ENCODE results near the gene ELOB. TPM values are rescaled to one million over a fixed set of nuclear protein-coding genes. Genes with fewer than 3 reads are reported as not detected.

The ELOB gene
- total and polyA plus RNA-seq, 10 of the 15 experiments (the other 5 are each of a cell fraction or from before 2014, with no cell fraction given) = 86.9 to 823 (median 263) TPM

GRCh38 chr16:2819179-2819938, 42.3 kb upstream of the ELOB start:
- peaks cover 0 to 1% of the 10 kb centered on the region in 2 experiments; a peak in 1 of 4 replicates for H3K27me3 ChIP-seq (replicated peaks in 1 of 2; ENCODE audit: control insufficient read depth in 2 of 2, insufficient read depth in 2 of 2, low read length in 1 of 2)
- H3K36me3 ChIP-seq (ENCODE audit: control insufficient read depth in 2 of 2, insufficient read depth in 2 of 2, low read length in 1 of 2) = no peaks in the 10 kb centered on the region
- H3K4me2 ChIP-seq (ENCODE audit: control insufficient read depth, insufficient read depth) = no peak overlapping the region
- ChIA-PET POLR2A (no interaction called here), RAD21 (ENCODE audit: unreplicated experiment) (no interaction called here), CTCF (no interaction called here), SMC1A (ENCODE audit: uncharacterized antibody, unreplicated experiment) (no interaction called here)
- peaks cover 7% of the 10 kb centered on the region for H3K79me2 ChIP-seq (ENCODE audit: control insufficient read depth, insufficient read depth, low read length)
- intact Hi-C loops (cut with micrococcal nuclease; ENCODE audit: unreplicated experiment) = no loop called here
- no peak for TF ChIP-seq RUNX3 (IDR thresholded peaks at IDR 0.05; ENCODE audit: low read length)
- TF ChIP-seq CHD1 (IDR thresholded peaks at IDR 0.05; ENCODE audit: low read depth, low read length) = no peak
- no peak for TF ChIP-seq PML (IDR thresholded peaks at IDR 0.05; ENCODE audit: low read length)
- no peak for TF ChIP-seq DPF2 (IDR thresholded peaks at IDR 0.05)
- no peak for TF ChIP-seq SUZ12 (IDR thresholded peaks at IDR 0.05; ENCODE audit: unreplicated experiment)
- TF ChIP-seq YY1 (IDR thresholded peaks at IDR 0.05; ENCODE audit: low read depth, low read length) = no peak
- no peak for TF ChIP-seq BCL11A (IDR thresholded peaks at IDR 0.05; ENCODE audit: low read depth, low read length)
- no peaks in the 10 kb centered on the region for H3K4me1 ChIP-seq (ENCODE audit: control insufficient read depth, insufficient read depth, low read length)
- FAIRE-seq (no peak), DNase-seq (ENCODE audit: low read depth, low spot score) (no peak), ATAC-seq (no peak)
- no peak overlapping the region for H2AFZ ChIP-seq (ENCODE audit: control insufficient read depth, low read depth, low read length)
- BruUV-seq (replicated peaks) = no TSS peak
- no peaks in the 10 kb centered on the region for H3K9me3 ChIP-seq (replicated peaks; ENCODE audit: control insufficient read depth, insufficient read depth, low read length)
- H3K4me3 ChIP-seq = no peak overlapping the region
- WGBS (ENCODE audit: insufficient coverage, insufficient replicate concordance, low lambda C conversion rate, missing lambda C conversion rate) = 60% methylated on average over 18 of the region's 18 CpGs
- no peaks in the 10 kb centered on the region for H4K20me1 ChIP-seq (ENCODE audit: control insufficient read depth, insufficient read depth)
- in situ Hi-C loops (cut with MboI) = no loop called here
- no peak overlapping the region for H3K27ac ChIP-seq (ENCODE audit: control insufficient read depth, insufficient read depth)
- no peak overlapping the region for H3K9ac ChIP-seq (ENCODE audit: control insufficient read depth, insufficient read depth, low read length)

DNA sequence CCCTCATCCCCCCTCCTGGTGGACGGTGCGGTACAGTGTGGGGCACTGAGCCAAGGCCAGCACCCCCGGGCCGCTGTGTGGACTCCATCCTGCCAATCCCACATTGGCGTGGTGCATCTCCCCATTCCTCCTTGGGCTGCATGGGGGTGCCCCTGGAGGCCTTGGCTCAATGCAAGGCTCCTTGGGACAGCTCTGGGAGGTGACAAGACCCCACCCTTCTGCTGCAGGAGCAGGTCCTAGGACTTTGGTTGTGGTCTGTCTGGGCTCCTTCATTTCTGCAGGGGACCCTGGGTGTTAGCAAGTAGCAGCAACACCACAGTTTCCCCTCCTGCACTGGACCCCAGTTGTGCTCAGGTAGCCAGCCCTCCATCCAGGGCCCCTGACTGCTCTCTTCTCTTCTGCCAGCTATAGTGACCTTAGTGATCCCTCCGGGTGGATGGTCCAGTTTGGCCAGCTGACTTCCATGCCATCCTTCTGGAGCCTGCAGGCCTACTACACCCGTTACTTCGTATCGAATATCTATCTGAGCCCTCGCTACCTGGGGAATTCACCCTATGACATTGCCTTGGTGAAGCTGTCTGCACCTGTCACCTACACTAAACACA, 41.3 kb upstream of the ELOB start:
- H2AFZ ChIP-seq (ENCODE audit: control insufficient read depth, low read depth, low read length) = no peak overlapping the region
- H4K20me1 ChIP-seq (ENCODE audit: control insufficient read depth, insufficient read depth) = no peaks in the 10 kb centered on the region
- no peak overlapping the region for H3K27ac ChIP-seq (ENCODE audit: control insufficient read depth, insufficient read depth)
- DNase-seq (ENCODE audit: low read depth, low spot score) (no peak), FAIRE-seq (no peak), ATAC-seq (no peak)
- RAD21 ChIA-PET (ENCODE audit: unreplicated experiment) = no interaction called here
- H3K4me1 ChIP-seq (ENCODE audit: control insufficient read depth, insufficient read depth, low read length) = no peaks in the 10 kb centered on the region
- no peaks in the 10 kb centered on the region for H3K36me3 ChIP-seq (ENCODE audit: control insufficient read depth in 2 of 2, insufficient read depth in 2 of 2, low read length in 1 of 2)
- WGBS (ENCODE audit: insufficient coverage, insufficient replicate concordance, low lambda C conversion rate, missing lambda C conversion rate) = 71% methylated on average over 10 of the region's 10 CpGs
- H3K9me3 ChIP-seq (replicated peaks; ENCODE audit: control insufficient read depth, insufficient read depth, low read length) = no peaks in the 10 kb centered on the region
- no TSS peak for BruUV-seq (replicated peaks)
- CTCF ChIA-PET = no interaction called here
- POLR2A ChIA-PET = no interaction called here
- no peak overlapping the region for H3K4me2 ChIP-seq (ENCODE audit: control insufficient read depth, insufficient read depth)
- no peak overlapping the region; the same call in 1 of the 2 replicates for H3K4me3 ChIP-seq
- SMC1A ChIA-PET (ENCODE audit: uncharacterized antibody, unreplicated experiment) = no interaction called here
- intact Hi-C loops (cut with micrococcal nuclease; ENCODE audit: unreplicated experiment) (no loop called here), in situ Hi-C loops (cut with MboI) (no loop called here)
- peaks cover 7% of the 10 kb centered on the region for H3K79me2 ChIP-seq (ENCODE audit: control insufficient read depth, insufficient read depth, low read length)
- H3K9ac ChIP-seq (ENCODE audit: control insufficient read depth, insufficient read depth, low read length) = no peak overlapping the region
- H3K27me3 ChIP-seq (replicated peaks in 1 of 2; ENCODE audit: control insufficient read depth in 2 of 2, insufficient read depth in 2 of 2, low read length in 1 of 2) = peaks cover 0 to 1% of the 10 kb centered on the region in 2 experiments; a peak in 1 of 4 replicates
- TF ChIP-seq CBFB (IDR thresholded peaks at IDR 0.05; ENCODE audit: low read depth) (no peak), BRCA1 (IDR thresholded peaks at IDR 0.05; ENCODE audit: low read depth, low read length) (no peak), EED (IDR thresholded peaks at IDR 0.05; ENCODE audit: low read depth) (no peak), NFYA (IDR thresholded peaks at IDR 0.05; ENCODE audit: borderline replicate concordance, low read depth, low read length) (no peak), DPF2 (IDR thresholded peaks at IDR 0.05) (no peak), MAX (IDR thresholded peaks at IDR 0.05; ENCODE audit: low read depth, low read length) (no peak), STAT3 (IDR thresholded peaks at IDR 0.05; ENCODE audit: low read depth, low read length) (no peak), LARP7 (IDR thresholded peaks at IDR 0.05) (no peak), MXI1 (IDR thresholded peaks at IDR 0.05; ENCODE audit: low read depth, low read length) (no peak)
- TF ChIP-seq, protein P1, sequence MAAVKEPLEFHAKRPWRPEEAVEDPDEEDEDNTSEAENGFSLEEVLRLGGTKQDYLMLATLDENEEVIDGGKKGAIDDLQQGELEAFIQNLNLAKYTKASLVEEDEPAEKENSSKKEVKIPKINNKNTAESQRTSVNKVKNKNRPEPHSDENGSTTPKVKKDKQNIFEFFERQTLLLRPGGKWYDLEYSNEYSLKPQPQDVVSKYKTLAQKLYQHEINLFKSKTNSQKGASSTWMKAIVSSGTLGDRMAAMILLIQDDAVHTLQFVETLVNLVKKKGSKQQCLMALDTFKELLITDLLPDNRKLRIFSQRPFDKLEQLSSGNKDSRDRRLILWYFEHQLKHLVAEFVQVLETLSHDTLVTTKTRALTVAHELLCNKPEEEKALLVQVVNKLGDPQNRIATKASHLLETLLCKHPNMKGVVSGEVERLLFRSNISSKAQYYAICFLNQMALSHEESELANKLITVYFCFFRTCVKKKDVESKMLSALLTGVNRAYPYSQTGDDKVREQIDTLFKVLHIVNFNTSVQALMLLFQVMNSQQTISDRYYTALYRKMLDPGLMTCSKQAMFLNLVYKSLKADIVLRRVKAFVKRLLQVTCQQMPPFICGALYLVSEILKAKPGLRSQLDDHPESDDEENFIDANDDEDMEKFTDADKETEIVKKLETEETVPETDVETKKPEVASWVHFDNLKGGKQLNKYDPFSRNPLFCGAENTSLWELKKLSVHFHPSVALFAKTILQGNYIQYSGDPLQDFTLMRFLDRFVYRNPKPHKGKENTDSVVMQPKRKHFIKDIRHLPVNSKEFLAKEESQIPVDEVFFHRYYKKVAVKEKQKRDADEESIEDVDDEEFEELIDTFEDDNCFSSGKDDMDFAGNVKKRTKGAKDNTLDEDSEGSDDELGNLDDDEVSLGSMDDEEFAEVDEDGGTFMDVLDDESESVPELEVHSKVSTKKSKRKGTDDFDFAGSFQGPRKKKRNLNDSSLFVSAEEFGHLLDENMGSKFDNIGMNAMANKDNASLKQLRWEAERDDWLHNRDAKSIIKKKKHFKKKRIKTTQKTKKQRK (IDR thresholded peaks at IDR 0.05; ENCODE audit: low read depth, low read length) = no peak
